Neural cell (in vitro differentiated cells): ENCODE measurements around the gene SRRM2. TPM values are rescaled to one million over a fixed set of nuclear protein-coding genes. Genes with fewer than 3 reads are reported as not detected.

Experiments used
- H2AFZ ChIP-seq: fragments of 200-600, 300-800 bp; sonication (generic), shearing (Covaris generic); 2 replicates; pipeline ENCODE4 v1.6.0; 2014; ENCODE audit warnings: low read depth, mild to moderate bottlenecking, antibody characterized with exemption, low read length, moderate library complexity
- H3F3A ChIP-seq: fragments of 200-600 bp; shearing (Covaris generic); 2 replicates; pipeline ENCODE4 v1.6.1; 2016; ENCODE audit warnings: mild to moderate bottlenecking, moderate library complexity, mixed read lengths, antibody characterized with exemption, low read length; ENCODE audit not compliant: insufficient read depth, poor library complexity, severe bottlenecking
- H3K27ac ChIP-seq: fragments of 200-600, 300-800 bp; sonication (generic), shearing (Covaris generic); 2 replicates; pipeline ENCODE4 v1.5.1; 2014; ENCODE audit warnings: mild to moderate bottlenecking, low read length, moderate library complexity
- H3K27me3 ChIP-seq: fragments of 300-800, 200-600 bp; sonication (generic), shearing (Covaris generic); 2 replicates; pipeline ENCODE4 v1.6.0; 2014; ENCODE audit warnings: mild to moderate bottlenecking, low read depth, low read length, moderate library complexity; ENCODE audit not compliant: insufficient read depth
- H3K36me3 ChIP-seq: fragments of 300-800, 200-600 bp; sonication (generic), shearing (Covaris generic); 2 replicates; pipeline ENCODE4 v1.5.1; 2014; ENCODE audit warnings: mild to moderate bottlenecking, antibody characterized with exemption, low read length, moderate library complexity; ENCODE audit not compliant: insufficient read depth
- H3K4me2 ChIP-seq: fragments of 300-800, 200-600 bp; sonication (generic), shearing (Covaris generic); 2 replicates; pipeline ENCODE4 v1.6.0; 2014; ENCODE audit warnings: mild to moderate bottlenecking, low read length
- H3K4me3 ChIP-seq: fragments of 300-800, 200-600 bp; sonication (generic), shearing (Covaris generic); 2 replicates; pipeline ENCODE4 v1.5.1; 2014; ENCODE audit warnings: mild to moderate bottlenecking, low read length, moderate library complexity
- H3K79me2 ChIP-seq: fragments of 200-600 bp; shearing (Covaris generic); replicated peaks from 2 replicates; pipeline ENCODE4 v1.6.0; 2014; ENCODE audit warnings: mild to moderate bottlenecking, low read length, moderate library complexity; ENCODE audit not compliant: insufficient read depth
- H3K9ac ChIP-seq: fragments of 300-800, 200-600 bp; sonication (generic), shearing (Covaris generic); 2 replicates; pipeline ENCODE4 v1.6.1; 2016; ENCODE audit warnings: mild to moderate bottlenecking, low read length, mixed read lengths
- H3K9me2 ChIP-seq: fragments of 200-600 bp; shearing (Covaris generic); 2 replicates; pipeline ENCODE4 v1.6.1; 2016; ENCODE audit warnings: mild to moderate bottlenecking, low read length, mixed read lengths; ENCODE audit not compliant: insufficient read depth
- H3K9me3 ChIP-seq: fragments of 200-600, 300-800 bp; sonication (generic), shearing (Covaris generic); 2 replicates; pipeline ENCODE4 v1.6.1; 2016; ENCODE audit warnings: mild to moderate bottlenecking, mixed run types, low read length, moderate library complexity, mixed read lengths
- H4K20me1 ChIP-seq: fragments of 200-600 bp; shearing (Covaris generic); 2 replicates; pipeline ENCODE4 v1.6.1; 2016; ENCODE audit warnings: mild to moderate bottlenecking, mixed run types; ENCODE audit not compliant: insufficient read depth
- EP300 ChIP-seq: fragments of 450-650 bp; conservative IDR thresholded peaks from 2 replicates; pipeline ENCODE4 v1.6.1; 2014; ENCODE audit warnings: antibody characterized with exemption, mild to moderate bottlenecking, moderate library complexity; ENCODE audit not compliant: poor library complexity, severe bottlenecking
- EZH2 ChIP-seq: fragments of 200-600, 300-800 bp; shearing (Covaris generic), sonication (generic); IDR thresholded peaks from 2 replicates; pipeline ENCODE4 v1.6.1; 2014; ENCODE audit warnings: antibody characterized with exemption, low read length, borderline replicate concordance, mild to moderate bottlenecking; ENCODE audit not compliant: insufficient read depth, poor library complexity, severe bottlenecking
- MXI1 ChIP-seq: fragments of 450-650 bp; conservative IDR thresholded peaks from 2 replicates; pipeline ENCODE4 v1.6.1; 2014; ENCODE audit warnings: antibody characterized with exemption, mild to moderate bottlenecking; ENCODE audit not compliant: poor library complexity, severe bottlenecking
- POLR2AphosphoS5 ChIP-seq: IDR thresholded peaks from 2 replicates; pipeline ENCODE4 v1.6.1; 2012
- RAD21 ChIP-seq: fragments of 450-650 bp; conservative IDR thresholded peaks from 2 replicates; pipeline ENCODE4 v1.6.1; 2014; ENCODE audit warnings: antibody characterized with exemption, mild to moderate bottlenecking, moderate library complexity
- SMC3 ChIP-seq: fragments of 450-650 bp; conservative IDR thresholded peaks from 2 replicates; pipeline ENCODE4 v1.6.1; 2014; ENCODE audit warnings: antibody characterized with exemption, mild to moderate bottlenecking, moderate library complexity; ENCODE audit not compliant: poor library complexity
- TAF1 ChIP-seq: IDR thresholded peaks from 2 replicates; pipeline ENCODE4 v1.6.1; 2012; ENCODE audit warnings: low read depth
- polyA plus RNA-seq: library from polyadenylated mRNA; depleted of rRNA; stranded (reverse); fragments of >200 nt; gene quantifications from 2 replicates; pipeline ENCODE4 v1.2.3, GENCODE V29; 2014
- TF ChIP-seq, protein P1 (sequence below): IDR thresholded peaks from 2 replicates; pipeline ENCODE4 v1.6.1; 2012; ENCODE audit warnings: borderline replicate concordance

Gene SRRM2
- polyA plus RNA-seq, 1 donor from 2014 or later = 40.0 TPM

- Histone ChIP-seq H3K9me2 (no peaks in the 10 kb centered on the region), H3K9me3 (no peaks in the 10 kb centered on the region), H3K27ac (no peak overlapping the region), H3K9ac (no peak overlapping the region), H2AFZ (no peak overlapping the region), H3K4me2 (peak overlapping the region; percentile 30), H3K27me3 (no peaks in the 10 kb centered on the region), H3K79me2 (peaks cover 60% of the 10 kb centered on the region), H3K36me3 (peaks cover 19% of the 10 kb centered on the region), H3F3A (peaks cover 3% of the 10 kb centered on the region), H3K4me3 (peak overlapping the region; percentile 98), H4K20me1 (peaks cover 10% of the 10 kb centered on the region)
- TF ChIP-seq RAD21 = no peak
- no peak for TF ChIP-seq TAF1
- TF ChIP-seq EP300 = no peak
- no peak for TF ChIP-seq POLR2AphosphoS5
- no peak for TF ChIP-seq SMC3
Measured at GRCh38 chr16:2755158-2755557, 2.7 kb downstream of the SRRM2 start.

GRCh38 chr16:2756288-2757015 is 4.0 kb downstream of the SRRM2 start:
- no peaks in the 10 kb centered on the region for H3K9me2 ChIP-seq
- H3K36me3 ChIP-seq = peaks cover 27% of the 10 kb centered on the region
- TF ChIP-seq SMC3 (no peak), MXI1 (no peak), EZH2 (no peak), TAF1 (no peak)
- H3K4me2 ChIP-seq = no peak overlapping the region
- peaks cover 3% of the 10 kb centered on the region for H3F3A ChIP-seq
- H3K79me2 ChIP-seq = peaks cover 68% of the 10 kb centered on the region
- no peak overlapping the region for H3K4me3 ChIP-seq
- peaks cover 10% of the 10 kb centered on the region for H4K20me1 ChIP-seq
- H2AFZ ChIP-seq = no peak overlapping the region
- no peak overlapping the region for H3K9ac ChIP-seq
- no peak overlapping the region for H3K27ac ChIP-seq
- H3K9me3 ChIP-seq = no peaks in the 10 kb centered on the region
- no peaks in the 10 kb centered on the region for H3K27me3 ChIP-seq

DNA sequence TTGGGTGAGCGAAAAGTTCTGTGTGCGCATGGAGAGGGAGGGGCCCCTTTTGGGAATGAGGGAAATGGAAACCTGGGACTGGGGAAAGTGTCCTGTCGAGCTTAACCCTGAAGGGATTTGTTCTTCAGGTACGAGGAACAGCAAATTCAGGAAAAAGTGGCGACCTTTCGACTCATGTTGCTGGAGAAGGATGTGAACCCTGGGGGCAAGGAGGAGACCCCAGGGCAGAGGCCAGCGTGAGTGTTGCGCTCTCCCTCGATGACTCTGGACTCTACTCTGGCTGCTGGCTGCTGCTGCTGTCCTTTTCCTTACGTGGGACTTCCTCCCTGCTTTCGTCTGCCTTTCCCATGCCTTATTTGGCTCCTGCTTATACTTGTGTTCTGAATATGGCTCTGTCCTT is 4.9 kb downstream of the SRRM2 start:
- H3K36me3 ChIP-seq = peaks cover 35% of the 10 kb centered on the region
- H3K79me2 ChIP-seq = peaks cover 69% of the 10 kb centered on the region
- H3K4me3 ChIP-seq = no peak overlapping the region
- peaks cover 3% of the 10 kb centered on the region for H3K9me3 ChIP-seq
- no peak overlapping the region for H3K27ac ChIP-seq
- peaks cover 10% of the 10 kb centered on the region for H4K20me1 ChIP-seq
- TF ChIP-seq EZH2 = no peak
- no peak overlapping the region for H2AFZ ChIP-seq
- H3F3A ChIP-seq = peaks cover 3% of the 10 kb centered on the region
- no peak overlapping the region for H3K9ac ChIP-seq
- H3K4me2 ChIP-seq = no peak overlapping the region
- H3K9me2 ChIP-seq = no peaks in the 10 kb centered on the region
- H3K27me3 ChIP-seq = no peaks in the 10 kb centered on the region

- H4K20me1 ChIP-seq = peaks cover 4% of the 10 kb centered on the region
Measured at GRCh38 chr16:2761472-2761871, 9.0 kb downstream of the SRRM2 start.

More at GRCh38 chr16:2761472-2761871, 9.0 kb downstream of the SRRM2 start:
- Histone ChIP-seq H3K9ac (no peak overlapping the region), H3K79me2 (peaks cover 40% of the 10 kb centered on the region), H3F3A (no peaks in the 10 kb centered on the region), H3K27me3 (no peaks in the 10 kb centered on the region), H3K36me3 (peaks cover 65% of the 10 kb centered on the region), H3K27ac (no peak overlapping the region), H3K4me3 (no peak overlapping the region), H3K9me3 (peaks cover 26% of the 10 kb centered on the region), H3K9me2 (no peaks in the 10 kb centered on the region), H2AFZ (no peak overlapping the region), H3K4me2 (no peak overlapping the region)
- TF ChIP-seq, protein P1, sequence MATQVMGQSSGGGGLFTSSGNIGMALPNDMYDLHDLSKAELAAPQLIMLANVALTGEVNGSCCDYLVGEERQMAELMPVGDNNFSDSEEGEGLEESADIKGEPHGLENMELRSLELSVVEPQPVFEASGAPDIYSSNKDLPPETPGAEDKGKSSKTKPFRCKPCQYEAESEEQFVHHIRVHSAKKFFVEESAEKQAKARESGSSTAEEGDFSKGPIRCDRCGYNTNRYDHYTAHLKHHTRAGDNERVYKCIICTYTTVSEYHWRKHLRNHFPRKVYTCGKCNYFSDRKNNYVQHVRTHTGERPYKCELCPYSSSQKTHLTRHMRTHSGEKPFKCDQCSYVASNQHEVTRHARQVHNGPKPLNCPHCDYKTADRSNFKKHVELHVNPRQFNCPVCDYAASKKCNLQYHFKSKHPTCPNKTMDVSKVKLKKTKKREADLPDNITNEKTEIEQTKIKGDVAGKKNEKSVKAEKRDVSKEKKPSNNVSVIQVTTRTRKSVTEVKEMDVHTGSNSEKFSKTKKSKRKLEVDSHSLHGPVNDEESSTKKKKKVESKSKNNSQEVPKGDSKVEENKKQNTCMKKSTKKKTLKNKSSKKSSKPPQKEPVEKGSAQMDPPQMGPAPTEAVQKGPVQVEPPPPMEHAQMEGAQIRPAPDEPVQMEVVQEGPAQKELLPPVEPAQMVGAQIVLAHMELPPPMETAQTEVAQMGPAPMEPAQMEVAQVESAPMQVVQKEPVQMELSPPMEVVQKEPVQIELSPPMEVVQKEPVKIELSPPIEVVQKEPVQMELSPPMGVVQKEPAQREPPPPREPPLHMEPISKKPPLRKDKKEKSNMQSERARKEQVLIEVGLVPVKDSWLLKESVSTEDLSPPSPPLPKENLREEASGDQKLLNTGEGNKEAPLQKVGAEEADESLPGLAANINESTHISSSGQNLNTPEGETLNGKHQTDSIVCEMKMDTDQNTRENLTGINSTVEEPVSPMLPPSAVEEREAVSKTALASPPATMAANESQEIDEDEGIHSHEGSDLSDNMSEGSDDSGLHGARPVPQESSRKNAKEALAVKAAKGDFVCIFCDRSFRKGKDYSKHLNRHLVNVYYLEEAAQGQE = no peak
- TF ChIP-seq POLR2AphosphoS5 = no peak
